SK-N-SH treated with all-trans-retinoic acid at 6 μM for 48 hours (cell line): ENCODE results near the gene FOSL2.

Source experiments
- ATAC-seq: fragments of 200-7000 bp; cut with Tn5 transposase; 3 replicates; pipeline ENCODE4 v1.9.1; 2020; ENCODE audit warnings: mild to moderate bottlenecking, moderate library complexity
- CREB5 ChIP-seq: fragments of 250-450 bp; sonication (Bioruptor Pico); IDR thresholded peaks from 2 replicates; pipeline ENCODE4 v1.5.1; 2020; ENCODE audit warnings: low read depth, mild to moderate bottlenecking, moderate library complexity
- CSRNP3 ChIP-seq: fragments of 250-450 bp; sonication (Bioruptor Pico); IDR thresholded peaks from 2 replicates; pipeline ENCODE4 v1.5.1; 2021; ENCODE audit warnings: mild to moderate bottlenecking, moderate library complexity
- ESRRG ChIP-seq: fragments of 250-450 bp; sonication (Bioruptor Pico); IDR thresholded peaks from 2 replicates; pipeline ENCODE4 v1.6.1; 2021; ENCODE audit warnings: mild to moderate bottlenecking
- GLIS3 ChIP-seq: fragments of 250-450 bp; sonication (Bioruptor Pico); IDR thresholded peaks from 2 replicates; pipeline ENCODE4 v1.5.0; 2020; ENCODE audit warnings: mild to moderate bottlenecking, moderate library complexity
- ISL1 ChIP-seq: fragments of 250-450 bp; sonication (Bioruptor Pico); IDR thresholded peaks from 2 replicates; pipeline ENCODE4 v2.1.2; 2022; ENCODE audit warnings: mild to moderate bottlenecking, moderate library complexity
- OSR1 ChIP-seq: fragments of 250-450 bp; sonication (Bioruptor Pico); IDR thresholded peaks from 2 replicates; pipeline ENCODE4 v1.8.0; 2022; ENCODE audit warnings: moderate library complexity, mild to moderate bottlenecking, inconsistent platforms
- PPARA ChIP-seq: fragments of 250-450 bp; sonication (Bioruptor Pico); IDR thresholded peaks from 2 replicates; pipeline ENCODE4 v1.5.0; 2020; ENCODE audit warnings: mild to moderate bottlenecking, borderline replicate concordance
- SNAI2 ChIP-seq: fragments of 250-450 bp; sonication (Bioruptor Pico); IDR thresholded peaks from 2 replicates; pipeline ENCODE4 v1.5.0; 2020; ENCODE audit warnings: mild to moderate bottlenecking, moderate library complexity
- TSHZ2 ChIP-seq: fragments of 250-450 bp; sonication (Bioruptor Pico); IDR thresholded peaks from 2 replicates; pipeline ENCODE4 v1.5.0; 2020; ENCODE audit warnings: mild to moderate bottlenecking, moderate library complexity
- ZC3H10 ChIP-seq: fragments of 250-450 bp; sonication (Bioruptor Pico); IDR thresholded peaks from 2 replicates; pipeline ENCODE4 v1.5.1; 2021; ENCODE audit warnings: mild to moderate bottlenecking, moderate library complexity
- ZFP30 ChIP-seq: fragments of 450-650 bp; formaldehyde crosslinking; IDR thresholded peaks from 2 replicates; pipeline ENCODE4 v1.5.0; 2022; ENCODE audit warnings: mild to moderate bottlenecking, moderate library complexity
- ZNF70 ChIP-seq: fragments of 450-650 bp; formaldehyde crosslinking; IDR thresholded peaks from 2 replicates; pipeline ENCODE4 v1.5.0; 2020; ENCODE audit warnings: mild to moderate bottlenecking, moderate library complexity
- ZNF8 ChIP-seq: fragments of 450-650 bp; formaldehyde crosslinking; IDR thresholded peaks from 2 replicates; pipeline ENCODE4 v1.5.0; 2020; ENCODE audit warnings: mild to moderate bottlenecking, moderate library complexity
- TF ChIP-seq, protein P1 (sequence below): fragments of 250-450 bp; sonication (Bioruptor Pico); IDR thresholded peaks from 2 replicates; pipeline ENCODE4 v1.8.0; 2020; ENCODE audit warnings: mild to moderate bottlenecking, moderate library complexity, borderline replicate concordance

The FOSL2 gene

GRCh38 chr2:28375742-28376631 lies 16.7 kb upstream of the FOSL2 start (continued):
- TF ChIP-seq CREB5 (no peak), GLIS3 (CRISPR knock-in tag) (no peak), OSR1 (CRISPR knock-in tag) (no peak)

- no peak for TF ChIP-seq ISL1 (CRISPR knock-in tag)
- TF ChIP-seq ZC3H10, result no peak
- no peak for TF ChIP-seq ESRRG (CRISPR knock-in tag)
- TF ChIP-seq GLIS3 (CRISPR knock-in tag), result no peak
- TF ChIP-seq SNAI2, result no peak
- no peak for TF ChIP-seq TSHZ2 (CRISPR knock-in tag)
- TF ChIP-seq OSR1 (CRISPR knock-in tag), result no peak
- TF ChIP-seq, protein P1, sequence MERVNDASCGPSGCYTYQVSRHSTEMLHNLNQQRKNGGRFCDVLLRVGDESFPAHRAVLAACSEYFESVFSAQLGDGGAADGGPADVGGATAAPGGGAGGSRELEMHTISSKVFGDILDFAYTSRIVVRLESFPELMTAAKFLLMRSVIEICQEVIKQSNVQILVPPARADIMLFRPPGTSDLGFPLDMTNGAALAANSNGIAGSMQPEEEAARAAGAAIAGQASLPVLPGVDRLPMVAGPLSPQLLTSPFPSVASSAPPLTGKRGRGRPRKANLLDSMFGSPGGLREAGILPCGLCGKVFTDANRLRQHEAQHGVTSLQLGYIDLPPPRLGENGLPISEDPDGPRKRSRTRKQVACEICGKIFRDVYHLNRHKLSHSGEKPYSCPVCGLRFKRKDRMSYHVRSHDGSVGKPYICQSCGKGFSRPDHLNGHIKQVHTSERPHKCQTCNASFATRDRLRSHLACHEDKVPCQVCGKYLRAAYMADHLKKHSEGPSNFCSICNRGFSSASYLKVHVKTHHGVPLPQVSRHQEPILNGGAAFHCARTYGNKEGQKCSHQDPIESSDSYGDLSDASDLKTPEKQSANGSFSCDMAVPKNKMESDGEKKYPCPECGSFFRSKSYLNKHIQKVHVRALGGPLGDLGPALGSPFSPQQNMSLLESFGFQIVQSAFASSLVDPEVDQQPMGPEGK (CRISPR knock-in tag), result no peak
- no peak for TF ChIP-seq ZFP30 (CRISPR knock-in tag)
- ATAC-seq, result no peak
Observed at GRCh38 chr2:28377195-28377816, 15.4 kb upstream of the FOSL2 start.

DNA sequence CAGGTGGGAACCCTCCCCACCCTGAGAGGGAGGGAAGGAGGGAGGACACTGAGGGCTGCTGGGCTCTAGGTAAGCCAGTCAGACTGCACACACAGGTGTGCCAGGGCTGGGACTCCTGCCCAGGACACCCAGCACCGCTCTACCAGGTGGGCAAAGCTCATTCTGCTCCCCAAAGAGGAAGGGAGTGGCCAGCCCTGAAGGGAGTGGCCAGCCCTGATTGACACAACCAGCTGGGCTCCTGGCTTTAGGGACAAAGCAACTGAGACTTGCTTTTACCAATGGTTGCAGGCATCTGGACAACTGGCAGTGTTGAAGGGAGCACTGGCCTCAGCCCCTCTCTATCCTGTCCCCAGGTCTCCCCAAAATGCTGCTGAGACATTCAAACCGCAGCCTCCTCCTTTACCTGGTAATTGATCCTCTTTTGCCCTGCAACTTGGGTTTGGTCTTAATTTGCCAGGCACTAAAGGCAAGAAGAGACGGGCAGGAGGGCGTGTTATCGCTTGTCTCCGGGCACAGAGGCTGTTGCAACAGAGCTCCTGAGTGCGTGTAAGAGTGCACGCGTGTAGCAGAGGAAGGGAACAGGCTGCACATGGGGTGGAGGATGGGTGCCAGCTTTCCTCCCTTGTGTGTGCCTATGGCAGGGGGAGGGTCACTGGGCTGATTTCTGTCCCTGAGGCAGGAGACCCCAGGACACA lies 14.5 kb upstream of the FOSL2 start:
- no peak for ATAC-seq
- TF ChIP-seq CSRNP3 (CRISPR knock-in tag) (no peak), ZNF70 (CRISPR knock-in tag) (no peak), OSR1 (CRISPR knock-in tag) (no peak), ZNF8 (CRISPR knock-in tag) (no peak), PPARA (no peak)
- TF ChIP-seq, protein P1 (CRISPR knock-in tag), result no peak
